Hepatic stellate cell (primary cell): ENCODE measurements around the gene SULT4A1.

Experiments
- DNase-seq: peaks from one replicate; pipeline ENCODE4 v3.0.0; 2011; ENCODE audit warnings: low spot score

The SULT4A1 gene

GRCh38 chr22:43828725-43828997 is 33.7 kb downstream of the SULT4A1 start:
- DNase-seq, result no peak

DNA sequence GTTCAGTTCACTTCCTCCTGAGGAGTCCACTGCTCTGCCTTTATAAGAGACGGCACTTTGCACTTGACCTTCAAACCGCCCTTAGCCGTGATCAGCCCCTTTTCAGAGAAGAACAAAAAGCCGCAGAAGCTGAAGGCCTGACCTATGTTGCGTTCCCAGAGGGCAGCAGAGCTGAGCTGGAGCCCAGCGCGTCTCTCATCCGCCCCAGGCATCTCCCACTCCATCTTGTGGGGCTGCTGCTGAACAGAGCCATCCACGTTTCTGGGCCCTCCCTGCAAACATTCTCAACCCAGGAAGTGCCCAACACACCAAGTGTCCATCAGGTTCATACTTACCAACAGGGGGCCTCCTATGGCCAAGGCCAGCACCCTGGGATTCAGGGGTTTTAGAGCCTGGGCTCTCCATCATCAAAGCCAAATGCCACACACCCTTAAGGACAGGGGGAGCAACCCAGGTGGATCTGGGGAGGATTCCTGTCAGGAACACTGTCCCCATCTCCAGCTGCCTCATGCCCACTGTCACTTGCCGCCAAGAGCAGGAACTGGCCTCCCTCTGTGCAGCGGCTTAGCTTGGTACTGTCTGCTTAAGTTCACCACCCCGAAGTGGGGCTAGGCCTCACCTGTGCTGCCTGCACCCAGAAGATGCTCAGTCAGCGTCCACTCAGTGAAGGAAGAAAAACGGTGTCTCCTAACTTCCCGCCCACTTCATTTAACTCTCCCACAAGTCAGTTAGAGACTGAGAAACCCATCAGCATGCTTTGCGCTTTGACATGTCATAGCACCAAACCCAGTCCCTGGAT is 34.2 kb downstream of the SULT4A1 start:
- no peak for DNase-seq

DNA sequence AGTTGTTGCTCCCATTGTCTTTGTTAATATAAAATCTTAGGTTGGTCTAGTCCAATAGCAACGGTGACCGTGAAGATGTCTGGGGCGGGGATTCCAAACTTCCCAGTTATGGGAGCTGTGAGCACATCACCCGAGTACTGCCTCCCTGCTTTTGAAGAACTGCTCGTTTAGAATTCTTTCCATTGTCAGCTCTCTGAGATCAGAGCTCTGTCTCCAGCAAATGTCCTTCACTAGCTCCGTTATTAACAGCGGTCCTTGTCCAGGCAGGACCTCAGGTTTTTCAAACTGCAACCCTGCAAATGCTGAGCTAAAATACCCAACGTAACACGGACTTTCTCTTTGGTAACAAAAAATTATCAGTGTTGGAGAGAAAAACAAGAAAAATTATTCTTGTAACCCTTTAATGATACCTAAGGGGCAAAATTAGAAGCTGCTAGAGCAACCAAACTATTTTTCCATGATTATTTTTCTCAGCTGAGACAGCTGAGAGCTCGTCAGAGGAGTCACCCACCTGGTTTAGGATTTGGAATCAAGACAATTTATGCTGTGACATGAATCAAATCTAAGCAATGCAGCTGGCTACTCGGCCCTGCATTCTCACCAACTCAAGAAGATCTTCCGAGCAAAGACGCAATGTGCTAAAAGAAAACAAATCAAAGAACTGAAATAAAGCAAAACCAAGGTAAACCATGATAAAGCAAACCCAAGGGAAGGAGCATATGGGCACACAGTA is 35.1 kb downstream of the SULT4A1 start:
- DNase-seq, result no peak

DNA sequence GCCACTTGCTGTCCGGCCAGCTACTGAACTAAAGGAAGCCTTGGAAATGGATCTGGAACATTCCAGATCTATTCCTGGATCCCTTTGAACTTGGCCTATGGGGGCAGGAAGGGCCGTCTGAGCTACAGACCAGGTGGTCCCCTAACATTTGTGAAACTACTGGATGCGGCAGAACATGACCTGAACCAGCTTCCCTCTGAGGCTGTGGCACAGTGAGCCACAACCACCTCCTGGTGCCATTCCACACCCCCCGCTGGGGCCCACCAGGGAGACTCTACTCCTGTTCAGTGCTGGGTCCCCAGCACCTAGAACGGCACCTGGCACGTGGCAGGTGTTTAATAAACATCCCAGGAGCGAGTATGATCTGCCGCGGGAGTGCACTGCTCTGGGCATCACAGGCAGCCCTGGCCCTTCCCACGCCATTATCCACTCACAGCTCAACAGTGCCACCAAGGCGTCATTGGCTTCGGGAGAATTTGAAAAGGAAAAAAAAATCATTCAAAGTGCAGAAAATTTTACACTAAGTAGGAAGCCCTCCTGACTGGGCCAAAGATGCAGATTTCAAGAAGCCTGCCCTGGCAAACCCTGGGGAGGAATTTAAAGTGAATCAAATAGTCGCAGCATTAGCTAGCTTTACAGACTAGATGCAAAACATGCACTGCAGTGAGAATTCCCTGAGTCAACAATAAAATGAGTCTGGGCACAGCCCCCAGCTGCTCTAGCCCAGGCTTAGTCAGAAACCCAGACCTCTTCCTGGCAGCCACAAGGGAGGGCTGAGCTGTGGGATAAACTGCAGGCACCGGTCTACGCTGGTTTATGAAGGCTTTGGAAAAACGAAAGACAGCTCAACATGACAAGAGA is 35.9 kb downstream of the SULT4A1 start:
- peak; percentile 69 for DNase-seq

GRCh38 chr22:43825651-43826050 is 36.7 kb downstream of the SULT4A1 start:
- DNase-seq, result no peak

GRCh38 chr22:43824724-43825420 is 37.4 kb downstream of the SULT4A1 start:
- no peak for DNase-seq

DNA sequence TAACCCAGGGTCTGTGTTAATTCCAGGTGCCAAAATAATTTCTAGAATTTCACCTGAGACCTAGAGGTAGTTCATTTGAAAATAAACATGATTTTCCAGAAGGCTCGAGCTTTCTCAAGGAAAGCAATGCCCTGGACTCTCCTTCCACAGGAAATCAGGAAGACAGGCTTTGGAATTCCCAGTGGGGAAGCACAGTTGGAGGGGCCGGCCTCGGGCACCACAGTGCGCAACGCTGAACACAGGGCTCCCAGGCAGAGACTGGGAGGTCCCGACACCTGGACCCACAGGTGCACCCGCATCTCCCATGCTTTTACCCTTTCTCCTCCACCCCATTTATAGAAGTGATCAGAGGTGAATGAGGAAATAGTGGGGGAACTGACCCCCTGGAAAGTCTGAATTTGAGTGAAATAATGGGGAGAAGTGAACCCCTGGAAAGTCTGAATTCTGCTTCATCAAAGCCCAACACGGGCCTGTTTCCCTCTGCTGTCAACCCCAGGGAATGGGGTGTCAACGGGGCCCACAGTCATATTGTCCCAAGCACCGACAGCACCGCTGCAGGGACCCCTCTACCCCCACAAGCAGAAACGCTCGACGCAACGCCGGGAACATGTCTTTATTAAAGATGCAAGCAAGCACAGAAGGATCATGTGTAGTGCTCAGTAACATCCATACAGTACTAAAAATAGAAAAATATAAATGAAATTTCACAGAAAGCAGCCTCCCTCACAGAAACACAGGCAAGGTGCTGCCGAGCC is 38.2 kb downstream of the SULT4A1 start:
- no peak for DNase-seq

DNA sequence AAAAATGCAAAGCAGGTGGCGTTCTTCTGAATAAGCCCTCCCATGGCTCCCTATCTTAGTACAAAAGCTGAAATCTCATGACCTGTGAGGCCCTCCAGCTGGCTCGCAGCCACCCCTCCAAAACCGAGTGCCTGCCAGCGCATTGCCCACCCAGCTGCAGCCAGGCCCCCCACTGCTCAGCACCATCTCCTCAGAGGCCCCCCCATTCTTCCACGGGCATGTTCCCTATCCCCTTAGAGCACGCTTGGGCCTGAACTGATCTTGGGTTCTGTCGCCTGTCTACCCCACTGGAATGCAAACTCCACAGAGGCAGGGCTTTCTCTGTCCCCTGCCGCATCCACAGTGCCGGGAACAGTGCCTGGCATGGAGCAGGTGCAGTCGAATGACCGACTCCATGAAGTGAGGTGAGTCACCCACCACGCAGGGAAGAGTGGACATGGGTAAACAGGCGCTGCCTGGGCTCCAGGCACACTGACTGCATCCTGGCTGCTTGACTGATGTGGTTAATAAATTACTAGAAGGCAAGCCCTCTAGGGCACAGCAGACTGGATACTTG is 38.9 kb downstream of the SULT4A1 start:
- DNase-seq, result no peak

GRCh38 chr22:43821606-43822425 is 40.5 kb downstream of the SULT4A1 start:
- DNase-seq, result no peak

DNA sequence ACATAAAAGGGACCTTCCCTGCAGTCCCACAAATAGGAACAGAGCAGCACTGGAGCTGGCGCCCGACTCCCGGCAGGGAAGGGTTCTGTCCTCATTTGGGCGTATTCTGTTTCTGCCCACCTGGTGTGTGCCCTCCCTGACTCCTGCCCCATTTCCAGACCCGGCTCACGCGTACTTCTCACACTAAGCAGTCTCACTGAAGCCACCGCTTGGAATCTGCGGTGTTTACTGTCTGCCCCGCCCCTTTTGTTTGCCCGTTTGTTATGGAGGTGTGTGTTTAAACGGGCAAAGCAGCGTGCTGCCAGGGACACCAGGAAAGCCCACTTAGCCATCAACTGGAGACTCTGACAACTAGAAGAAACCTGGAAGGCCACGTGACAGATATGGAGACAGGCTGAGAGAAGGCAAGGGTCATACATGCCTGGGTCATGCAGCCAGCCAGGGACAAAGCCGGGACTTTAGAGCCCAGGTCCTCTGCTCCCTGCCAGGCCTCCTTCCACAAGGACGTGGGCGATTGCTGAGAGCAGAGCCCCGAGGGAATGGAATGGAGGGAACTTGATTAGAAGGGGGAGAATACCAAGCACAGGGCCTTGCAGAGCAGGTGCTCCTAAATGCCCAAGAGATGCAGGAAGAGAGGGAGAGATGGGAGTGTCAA is 41.5 kb downstream of the SULT4A1 start:
- no peak for DNase-seq

GRCh38 chr22:43819931-43820640 is 42.2 kb downstream of the SULT4A1 start:
- no peak for DNase-seq

DNA sequence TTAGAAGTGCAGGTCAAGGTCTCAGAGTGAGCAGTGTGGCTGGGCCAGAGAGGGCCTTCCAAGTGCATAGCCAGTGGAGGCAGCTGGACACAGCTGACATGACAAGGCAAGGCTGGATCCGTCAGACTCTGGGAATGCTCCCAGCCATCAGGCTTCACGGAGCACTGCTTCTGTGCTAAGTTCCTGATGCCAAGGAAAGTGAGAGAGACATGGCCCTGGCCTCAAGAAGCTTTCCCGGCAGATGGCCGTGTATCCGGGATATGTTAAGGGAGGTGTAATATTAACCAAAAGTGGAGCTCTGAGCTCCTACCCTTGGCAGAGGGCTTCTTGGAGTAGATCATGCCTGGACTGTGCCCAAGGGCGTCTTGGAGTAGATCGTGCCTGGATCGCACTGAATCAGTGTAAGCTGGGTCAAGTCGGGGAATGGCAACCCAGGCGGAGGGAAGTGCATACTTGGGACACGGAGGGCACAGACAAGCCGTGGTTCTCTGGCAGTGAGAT is 42.8 kb downstream of the SULT4A1 start:
- no peak for DNase-seq

GRCh38 chr22:43818981-43819380 is 43.3 kb downstream of the SULT4A1 start:
- DNase-seq, result no peak

GRCh38 chr22:43817402-43817801 is 44.9 kb downstream of the SULT4A1 start:
- DNase-seq, result no peak

- DNase-seq, result no peak
These were observed 48.0 kb downstream of the SULT4A1 start for GRCh38 chr22:43814264-43814663.

DNA sequence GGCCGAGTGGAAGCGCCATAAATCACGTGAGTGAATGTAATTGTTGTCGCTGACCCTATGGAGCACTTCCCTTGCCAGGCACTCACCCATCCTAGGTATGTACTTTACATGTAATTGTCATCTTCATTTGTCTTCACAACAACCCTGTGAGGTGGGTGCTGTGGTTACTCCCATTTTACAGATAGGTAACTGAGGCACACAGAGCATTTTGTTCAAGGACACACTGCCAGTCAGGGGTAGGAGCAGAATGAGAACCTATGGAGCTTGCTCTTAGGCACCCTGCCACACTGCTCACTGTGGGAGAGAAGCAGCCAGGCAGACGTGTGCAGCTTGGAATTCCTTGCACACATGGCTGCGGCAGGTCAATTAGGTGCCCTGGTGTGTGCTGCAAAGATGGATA is 49.4 kb downstream of the SULT4A1 start:
- DNase-seq, result no peak

DNA sequence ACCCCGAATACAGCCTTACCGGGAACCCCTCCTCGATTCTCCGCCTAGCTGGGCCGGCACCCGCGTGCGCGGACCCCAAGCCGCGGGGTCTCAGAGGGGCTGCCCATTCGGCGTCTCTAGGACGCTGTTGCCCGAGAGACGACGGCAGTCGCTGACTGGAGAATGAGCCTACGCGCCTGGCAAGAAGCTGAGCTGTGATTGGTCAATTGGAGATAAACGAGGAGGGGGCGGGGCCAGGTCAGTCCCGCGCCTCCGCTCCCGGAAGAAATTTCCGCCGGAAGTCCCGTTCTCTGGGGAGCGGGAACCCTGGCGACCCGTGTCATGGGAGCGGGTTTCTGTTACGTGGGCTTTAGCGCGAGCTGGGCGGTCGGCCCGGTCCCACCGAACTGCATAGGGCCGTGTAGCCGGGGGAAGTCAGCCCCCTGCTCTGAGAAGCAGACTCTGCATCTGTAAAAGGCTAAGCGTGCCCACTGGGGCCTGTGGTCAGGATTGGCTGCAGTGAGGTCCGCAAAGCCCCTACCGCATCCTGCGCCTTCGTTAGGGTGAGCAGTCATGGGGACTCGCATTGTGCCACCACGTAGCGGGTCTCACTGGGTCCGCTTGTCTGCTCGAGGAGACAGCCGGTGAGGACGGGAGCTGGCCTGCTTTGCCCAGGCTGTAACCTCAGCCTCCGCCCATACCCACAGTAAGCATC is 50.0 kb downstream of the SULT4A1 start, which contains the start of gene EFCAB6:
Gene EFCAB6, minus strand, starts transcription at position 157 of the 694 bp plus-strand sequence. CDS start 29,987 bp downstream, outside the sequence.
- DNase-seq, result peak; percentile 97

DNA sequence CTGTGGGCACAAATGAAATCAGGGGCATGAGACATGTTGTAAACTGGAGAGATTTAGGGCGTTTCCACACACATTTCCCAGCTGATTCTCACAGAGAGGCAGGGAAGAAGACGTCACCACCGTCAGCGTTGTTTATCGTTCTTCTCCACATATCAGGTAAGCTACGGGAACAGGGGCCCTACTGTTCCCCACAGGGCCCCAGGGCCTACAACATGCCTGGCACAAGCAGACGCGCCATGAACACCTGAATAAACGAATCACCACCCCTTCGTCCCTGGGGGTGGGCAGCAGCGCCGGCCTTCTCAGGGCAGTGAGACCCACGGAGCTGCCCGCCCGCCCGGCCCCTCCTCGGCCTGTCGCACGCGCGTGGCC is 50.5 kb downstream of the SULT4A1 start:
- DNase-seq, result no peak
